NCI-H128 (cell line): ENCODE data around the gene CORO7.

Experiments used
- DNase-seq: peaks from one replicate; lab custom pipeline; 2025; ENCODE audit not compliant: unreplicated experiment; lab: John Stamatoyannopoulos, UW

CORO7 gene

GRCh38 chr16:4385066-4385788 is 31.2 kb downstream of the CORO7 start:
- DNase-seq = no peak

DNA sequence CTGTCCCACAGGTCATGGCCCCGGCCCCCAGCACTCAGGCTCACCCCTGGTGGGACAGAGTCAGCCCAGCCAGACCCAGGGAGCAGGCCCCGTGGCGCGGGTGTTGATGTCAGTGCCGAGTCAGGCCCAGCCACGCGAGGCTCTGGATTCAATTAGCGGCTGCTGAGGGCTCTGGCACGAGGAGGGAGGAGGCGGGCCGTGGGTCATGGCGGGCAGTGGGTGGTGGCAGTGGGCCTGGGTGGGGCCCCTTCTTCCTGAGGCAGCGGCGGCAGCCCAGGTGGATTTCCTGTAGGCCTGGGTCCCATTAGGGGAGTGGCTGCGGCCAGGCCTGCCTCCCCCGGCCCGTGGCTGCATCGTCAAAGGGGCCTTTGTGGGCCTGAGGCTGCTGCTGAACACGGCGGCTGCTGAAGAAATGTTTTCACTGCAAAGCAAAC is 31.9 kb downstream of the CORO7 start:
- no peak for DNase-seq

GRCh38 chr16:4383591-4384444 is 32.6 kb downstream of the CORO7 start:
- no peak for DNase-seq

DNA sequence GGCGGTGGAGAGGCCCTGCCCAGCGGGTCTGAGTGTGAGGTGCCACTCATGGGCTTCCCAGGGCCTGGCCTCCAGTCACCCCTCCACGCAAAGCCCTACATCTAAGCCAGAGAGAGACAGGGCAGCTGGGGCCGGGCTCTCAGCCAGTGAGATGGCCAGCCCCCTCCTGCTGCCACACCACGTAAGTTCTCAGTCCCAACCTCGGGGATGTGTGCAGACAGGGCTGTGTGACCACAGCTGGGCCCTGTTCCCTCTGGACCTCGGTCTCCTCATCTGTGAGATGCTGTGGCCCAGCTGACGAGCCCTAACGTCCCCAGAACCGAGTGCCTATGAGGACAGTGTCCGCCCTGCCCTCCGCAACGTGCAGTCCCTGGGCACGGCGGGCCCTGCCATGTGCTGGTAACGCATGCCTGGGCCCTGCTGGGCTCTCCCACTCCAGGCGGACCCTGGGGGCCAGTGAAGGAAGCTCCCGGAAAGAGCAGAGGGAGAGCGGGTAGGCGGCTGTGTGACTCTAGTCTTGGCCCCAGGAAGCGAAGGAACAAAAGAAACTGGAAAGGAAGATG is 33.5 kb downstream of the CORO7 start:
- no peak for DNase-seq

GRCh38 chr16:4381935-4382794 is 34.2 kb downstream of the CORO7 start:
- no peak for DNase-seq

DNA sequence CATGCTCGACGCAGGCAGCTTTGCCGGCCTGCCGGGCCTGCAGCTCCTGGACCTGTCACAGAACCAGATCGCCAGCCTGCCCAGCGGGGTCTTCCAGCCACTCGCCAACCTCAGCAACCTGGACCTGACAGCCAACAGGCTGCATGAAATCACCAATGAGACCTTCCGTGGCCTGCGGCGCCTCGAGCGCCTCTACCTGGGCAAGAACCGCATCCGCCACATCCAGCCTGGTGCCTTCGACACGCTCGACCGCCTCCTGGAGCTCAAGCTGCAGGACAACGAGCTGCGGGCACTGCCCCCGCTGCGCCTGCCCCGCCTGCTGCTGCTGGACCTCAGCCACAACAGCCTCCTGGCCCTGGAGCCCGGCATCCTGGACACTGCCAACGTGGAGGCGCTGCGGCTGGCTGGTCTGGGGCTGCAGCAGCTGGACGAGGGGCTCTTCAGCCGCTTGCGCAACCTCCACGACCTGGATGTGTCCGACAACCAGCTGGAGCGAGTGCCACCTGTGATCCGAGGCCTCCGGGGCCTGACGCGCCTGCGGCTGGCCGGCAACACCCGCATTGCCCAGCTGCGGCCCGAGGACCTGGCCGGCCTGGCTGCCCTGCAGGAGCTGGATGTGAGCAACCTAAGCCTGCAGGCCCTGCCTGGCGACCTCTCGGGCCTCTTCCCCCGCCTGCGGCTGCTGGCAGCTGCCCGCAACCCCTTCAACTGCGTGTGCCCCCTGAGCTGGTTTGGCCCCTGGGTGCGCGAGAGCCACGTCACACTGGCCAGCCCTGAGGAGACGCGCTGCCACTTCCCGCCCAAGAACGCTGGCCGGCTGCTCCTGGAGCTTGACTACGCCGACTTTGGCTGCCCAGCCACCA is 35.1 kb downstream of the CORO7 start:
- DNase-seq = no peak

GRCh38 chr16:4380119-4381063 is 36.0 kb downstream of the CORO7 start:
- DNase-seq = no peak

DNA sequence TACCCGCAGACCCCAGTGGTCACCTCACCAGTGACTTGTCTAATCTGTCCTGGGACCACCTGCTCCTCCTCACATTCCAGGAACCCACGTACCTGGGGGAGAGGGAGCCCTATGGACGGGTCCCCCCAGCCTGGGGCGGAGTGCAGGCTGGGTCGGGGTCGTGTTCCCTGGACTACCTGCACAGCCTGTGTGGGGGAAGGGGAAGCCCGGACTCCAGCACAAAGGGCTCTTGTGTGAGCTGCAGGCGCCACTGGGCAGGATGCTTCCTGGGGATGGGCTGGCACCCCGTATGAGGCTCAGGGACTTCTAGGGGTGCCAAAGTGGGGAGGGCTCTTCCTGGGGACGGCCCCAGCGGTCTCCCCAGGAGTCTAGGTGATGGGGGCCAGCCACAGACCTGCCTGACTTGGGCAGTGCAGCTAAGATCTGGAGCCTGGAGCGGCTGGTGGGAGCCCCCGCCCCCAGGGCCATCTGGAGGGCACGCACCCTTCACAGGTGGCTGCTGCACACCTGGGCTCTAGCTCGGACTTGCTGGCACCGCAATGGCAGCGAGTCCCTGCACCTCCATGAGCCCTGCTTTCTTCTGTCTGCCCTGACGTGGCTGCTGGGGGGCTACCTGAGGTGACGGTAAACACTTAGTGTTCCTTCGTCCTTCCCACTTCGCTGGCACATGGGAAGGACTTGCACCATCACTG is 37.3 kb downstream of the CORO7 start:
- DNase-seq = no peak

GRCh38 chr16:4378161-4378666 is 38.2 kb downstream of the CORO7 start:
- DNase-seq = no peak

- DNase-seq = no peak
Measured at GRCh38 chr16:4377573-4378154, 38.7 kb downstream of the CORO7 start.

DNA sequence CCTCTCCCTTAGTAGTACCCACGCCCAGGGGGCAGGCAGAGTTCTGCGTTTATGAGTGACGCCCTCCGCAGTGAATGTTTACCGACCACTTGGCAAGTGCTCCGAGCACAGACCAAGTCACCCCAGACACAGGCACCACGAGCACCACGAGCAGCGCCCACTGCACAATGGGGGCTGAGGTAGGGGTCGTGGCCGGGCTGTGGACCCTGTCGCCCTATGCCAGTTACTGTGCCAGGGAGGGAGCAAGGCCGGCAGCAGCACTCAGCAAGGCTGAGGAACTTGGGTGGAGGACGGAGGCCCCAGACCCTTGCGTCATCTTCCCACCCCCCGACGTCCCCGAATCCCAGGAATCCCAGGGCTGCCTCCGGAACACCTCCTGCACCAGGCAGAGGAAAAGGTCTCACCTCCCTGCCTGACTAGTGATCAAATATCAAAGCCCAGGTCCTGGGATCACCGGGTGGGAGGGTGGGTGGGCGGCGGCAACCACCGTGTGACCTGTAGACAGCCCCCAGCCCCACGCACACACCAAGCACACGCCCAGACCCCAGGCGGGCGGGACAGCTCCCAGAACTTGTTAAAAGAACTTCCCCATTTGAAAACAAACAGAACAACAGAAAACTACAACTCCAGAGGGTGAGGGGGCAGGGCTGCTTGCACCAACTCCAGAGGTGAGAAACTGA is 39.4 kb downstream of the CORO7 start:
- no peak for DNase-seq

DNA sequence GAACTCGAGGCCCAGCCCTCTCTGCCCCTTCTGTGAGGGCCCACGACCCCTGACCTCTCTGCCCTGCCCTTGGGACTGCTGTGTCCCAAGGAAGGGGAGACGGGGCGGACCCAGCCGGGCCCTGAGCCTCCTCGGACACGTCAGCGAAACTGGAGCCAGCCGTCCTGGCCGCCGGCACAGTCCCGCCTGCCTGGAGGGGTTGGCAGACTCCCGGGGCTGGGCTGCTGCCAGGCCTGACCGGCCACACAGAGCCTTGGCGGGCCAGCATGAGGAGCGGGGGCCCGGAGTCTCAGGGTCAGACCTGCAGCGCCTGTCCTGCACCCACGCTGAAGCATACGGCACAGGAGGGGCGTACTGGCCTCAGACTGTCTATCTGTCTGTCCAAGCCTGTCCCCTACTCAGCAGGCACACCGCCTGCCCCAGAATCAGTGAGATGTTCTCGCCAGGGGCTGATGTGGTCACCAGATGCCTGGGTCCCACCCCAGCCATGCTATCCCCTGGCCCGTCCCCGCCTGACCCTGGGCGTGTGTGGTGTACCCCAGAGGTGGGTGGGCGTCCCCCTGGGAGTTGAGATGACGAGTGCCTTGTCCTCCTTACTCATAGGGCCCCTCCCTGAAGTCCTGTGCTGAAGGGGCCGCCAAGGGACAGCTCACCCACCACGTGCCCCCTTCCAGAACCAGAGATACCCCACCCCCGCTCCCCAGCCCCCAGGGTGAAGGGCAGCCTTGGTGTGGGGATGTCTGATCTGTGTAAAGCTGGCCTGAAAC is 40.1 kb downstream of the CORO7 start:
- DNase-seq = no peak

DNA sequence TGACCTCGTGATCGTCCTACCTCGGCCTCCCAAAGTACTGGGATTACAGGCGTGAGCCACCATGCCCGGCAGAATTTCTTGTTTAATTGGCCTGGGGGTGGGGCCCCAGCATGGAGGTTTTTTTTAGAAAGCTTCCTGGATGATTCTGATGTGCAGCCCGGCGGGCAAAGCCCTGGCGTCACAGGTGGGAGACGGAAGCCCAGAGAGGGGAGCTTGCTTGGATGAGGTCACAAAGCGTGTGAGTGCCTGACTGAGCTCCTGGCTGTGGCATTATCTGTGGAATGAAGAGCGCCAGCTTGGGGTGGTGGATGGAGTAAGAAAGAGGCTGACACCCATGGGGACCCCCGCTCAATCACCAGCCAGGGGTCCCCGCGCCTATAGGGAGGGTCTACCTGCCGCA is 40.7 kb downstream of the CORO7 start:
- no peak for DNase-seq

GRCh38 chr16:4373909-4374742 is 42.3 kb downstream of the CORO7 start:
- no peak for DNase-seq

DNA sequence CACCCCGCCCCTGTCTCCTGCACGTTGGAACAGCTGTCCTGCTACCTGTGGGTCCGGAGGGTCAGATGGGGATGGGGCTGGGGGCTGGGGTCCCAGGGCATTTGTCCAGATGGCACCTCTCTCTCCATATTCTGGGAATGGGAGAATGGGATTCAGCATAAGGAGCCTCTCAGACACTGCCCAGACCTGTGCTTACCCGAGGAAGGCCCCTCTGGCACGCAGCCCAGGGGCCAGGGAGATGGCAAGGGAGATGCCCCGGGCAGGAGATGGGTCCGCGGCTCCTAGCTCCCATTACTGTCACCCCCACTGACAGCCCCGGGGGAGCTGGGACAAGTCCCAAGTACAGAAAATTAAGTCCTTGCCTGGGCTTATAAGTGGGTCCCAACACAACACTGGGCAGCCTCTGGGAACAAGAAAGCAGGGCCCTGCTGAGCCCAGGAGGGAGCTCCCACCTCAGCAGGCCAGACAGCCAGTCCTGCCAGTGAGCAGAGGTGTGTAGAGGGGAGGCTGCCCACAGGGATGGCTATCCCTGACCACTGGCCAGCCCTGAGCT is 43.0 kb downstream of the CORO7 start:
- DNase-seq = no peak
